GM12878 (cell line): ENCODE results near the gene KRTAP10-5.

ENCODE experiments used
- RFX5 ChIP-seq: IDR thresholded peaks from 2 replicates; pipeline ENCODE4 v1.6.1; 2011; ENCODE audit warnings: low read depth, low read length, improper control_type of control experiment
- SIX5 ChIP-seq: IDR thresholded peaks from 2 replicates; pipeline ENCODE4 v1.6.1; 2011; ENCODE audit warnings: mild to moderate bottlenecking, low read depth, low read length, moderate library complexity; ENCODE audit not compliant: severe bottlenecking

GRCh38 chr21:44623575-44623974, 43.2 kb upstream of the KRTAP10-5 start:
- TF ChIP-seq RFX5 (no peak), SIX5 (no peak)
